Caco-2 (cell line): ENCODE data around the gene AATK. TPM values are rescaled to one million over a fixed set of nuclear protein-coding genes. Genes with fewer than 3 reads are reported as not detected.

Source experiments
- BruUV-seq: library from RNA; stranded (reverse); fragments of 400-500 nt; replicated peaks from 2 replicates; lab custom pipeline; 2021; lab: Mats Ljungman, UMichigan
- CTCF ChIA-PET: fragments of 300-600 bp; sonication (Branson Sonifier 250); formaldehyde crosslinking; loops from one replicate; lab custom pipeline; 2022; ENCODE audit warnings: antibody characterized with exemption; lab: Charles Lee
- POLR2A ChIA-PET: fragments of 300-600 bp; sonication (Branson Sonifier 250); formaldehyde crosslinking; loops from one replicate; lab custom pipeline; 2022; ENCODE audit warnings: antibody characterized with exemption; lab: Charles Lee
- DNase-seq, 2 experiments: peaks; one replicate each; pipeline versions ENCODE4 v3.0.0 to v3.0.0-alpha.2; 2020 to 2022
- H3K27me3 ChIP-seq: replicated peaks from 2 replicates; pipeline ENCODE4 v1.6.0; 2011; ENCODE audit warnings: low read length; ENCODE audit not compliant: control insufficient read depth, insufficient read depth
- H3K36me3 ChIP-seq: 2 replicates; pipeline ENCODE4 v1.5.1; 2011; ENCODE audit warnings: low read length; ENCODE audit not compliant: control insufficient read depth, insufficient read depth
- H3K4me1 ChIP-seq: fragments of 250-450 bp; sonication (Bioruptor Pico); 2 replicates; pipeline ENCODE4 v1.5.1; 2020; ENCODE audit warnings: mild to moderate bottlenecking
- H3K4me3 ChIP-seq: 2 replicates; pipeline ENCODE4 v1.5.1; 2011; ENCODE audit warnings: low read depth, mild to moderate bottlenecking, control low read depth, low read length
- H3K9me3 ChIP-seq: fragments of 250-450 bp; sonication (Bioruptor Pico); 2 replicates; pipeline ENCODE4 v1.5.1; 2020; ENCODE audit warnings: mild to moderate bottlenecking, moderate library complexity
- H3K27ac Mint-ChIP-seq: one replicate; pipeline ENCODE4 v1.8.0; 2022; ENCODE audit warnings: mixed read lengths; ENCODE audit not compliant: unreplicated experiment
- H3K27me3 Mint-ChIP-seq: one replicate; pipeline ENCODE4 v1.8.0; 2022; ENCODE audit warnings: mixed read lengths; ENCODE audit not compliant: insufficient read depth, unreplicated experiment
- H3K36me3 Mint-ChIP-seq: one replicate; pipeline ENCODE4 v1.8.0; 2022; ENCODE audit warnings: mild to moderate bottlenecking, mixed read lengths; ENCODE audit not compliant: insufficient read depth, unreplicated experiment
- H3K4me1 Mint-ChIP-seq: one replicate; pipeline ENCODE4 v1.8.0; 2022; ENCODE audit warnings: low read depth, mixed read lengths; ENCODE audit not compliant: unreplicated experiment
- H3K4me3 Mint-ChIP-seq: one replicate; pipeline ENCODE4 v1.8.0; 2022; ENCODE audit warnings: mild to moderate bottlenecking, moderate library complexity, mixed read lengths; ENCODE audit not compliant: unreplicated experiment
- H3K9me3 Mint-ChIP-seq: one replicate; pipeline ENCODE4 v1.8.0; 2022; ENCODE audit warnings: mixed read lengths; ENCODE audit not compliant: unreplicated experiment
- CTCF ChIP-seq, 2 experiments: fragments of 200-600 bp in 1 of 2; IDR thresholded peaks; 1 replicate in 1 of 2; 2 replicates in 1 of 2; pipeline versions ENCODE4 v1.5.1 to v1.8.0; 2011 to 2022; ENCODE audit warnings: antibody characterized with exemption in 1 of 2, control low read depth in 1 of 2, inconsistent platforms in 1 of 2, low read depth in 1 of 2, low read length in 1 of 2, mild to moderate bottlenecking in 1 of 2, moderate library complexity in 1 of 2; ENCODE audit not compliant: insufficient read depth in 1 of 2, severe bottlenecking in 1 of 2, unreplicated experiment in 1 of 2
- intact Hi-C: fragments of 100-400 bp; cut with micrococcal nuclease; formaldehyde crosslinking; loops from one replicate; pipeline ENCODE4 v1.10.0; 2022; ENCODE audit not compliant: unreplicated experiment
- total RNA-seq: library from RNA; stranded (reverse); gene quantifications from 2 replicates; pipeline ENCODE4 v1.2.3, GENCODE V29; 2022

The AATK gene
- total RNA-seq, 1 experiment from 2014 or later, result 26.6 TPM

DNA sequence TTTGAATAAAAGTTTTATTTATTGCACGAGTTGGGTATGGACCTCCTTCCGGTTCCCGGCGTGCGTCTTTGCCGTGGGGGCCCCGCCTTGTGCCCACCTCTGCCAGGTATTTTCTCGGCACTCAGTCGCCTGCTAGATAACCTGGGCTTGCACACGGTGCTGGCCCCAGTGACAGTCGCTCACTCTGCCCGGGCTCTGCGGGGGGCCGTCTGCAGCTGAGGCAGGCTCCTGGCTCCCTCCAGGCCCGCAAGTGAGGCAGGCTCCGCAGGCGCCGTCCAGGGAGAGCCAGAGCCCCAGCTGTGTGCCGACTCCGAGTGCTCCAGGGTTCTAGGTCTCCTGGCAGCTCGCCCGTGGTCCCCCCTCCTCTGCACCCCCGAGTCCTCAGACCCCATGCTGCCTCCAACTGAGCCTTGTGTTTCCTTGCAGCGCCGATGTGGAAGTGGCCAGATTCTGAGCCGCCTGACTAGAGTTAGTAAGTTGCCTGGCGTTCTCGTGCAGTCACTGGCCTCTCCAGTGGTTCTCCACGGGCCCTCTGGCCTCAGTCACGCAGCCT lies 55.5 kb downstream of the AATK start:
- CTCF ChIA-PET, result no interaction called here
- no peak overlapping the region for H3K27ac Mint-ChIP-seq
- peaks cover 37% of the 10 kb centered on the region for H3K36me3 Mint-ChIP-seq
- H3K4me3 Mint-ChIP-seq, result no peak overlapping the region
- Histone ChIP-seq H3K4me1 (no peaks in the 10 kb centered on the region), H3K4me3 (no peak overlapping the region), H3K36me3 (no peaks in the 10 kb centered on the region), H3K27me3 (no peaks in the 10 kb centered on the region), H3K9me3 (no peaks in the 10 kb centered on the region)
- no peaks in the 10 kb centered on the region for H3K4me1 Mint-ChIP-seq
- H3K27me3 Mint-ChIP-seq, result no peaks in the 10 kb centered on the region
- POLR2A ChIA-PET, result no interaction called here
- no peaks in the 10 kb centered on the region for H3K9me3 Mint-ChIP-seq
- BruUV-seq, result no TSS peak
- no peak for DNase-seq
- intact Hi-C loops, result no loop called here
- TF ChIP-seq CTCF (IDR thresholded peaks at IDR 0.05; ENCODE audit: insufficient read depth in 1 of 2, low read depth in 1 of 2, low read length in 1 of 2, severe bottlenecking in 1 of 2, unreplicated experiment in 1 of 2), result no peak

GRCh38 chr17:81109957-81110356 lies 56.1 kb downstream of the AATK start:
- H3K27ac Mint-ChIP-seq, result no peak overlapping the region

GRCh38 chr17:81108220-81108619 lies 57.8 kb downstream of the AATK start:
- Histone ChIP-seq H3K27me3 (no peaks in the 10 kb centered on the region), H3K4me1 (no peaks in the 10 kb centered on the region), H3K4me3 (no peak overlapping the region), H3K36me3 (no peaks in the 10 kb centered on the region), H3K9me3 (no peaks in the 10 kb centered on the region)
- BruUV-seq, result no TSS peak
- no peak for DNase-seq
- ChIA-PET POLR2A (no interaction called here), CTCF (no interaction called here)
- intact Hi-C loops, result no loop called here
- no peak for TF ChIP-seq CTCF (IDR thresholded peaks at IDR 0.05; ENCODE audit: insufficient read depth in 1 of 2, low read depth in 1 of 2, low read length in 1 of 2, severe bottlenecking in 1 of 2, unreplicated experiment in 1 of 2)
- no peaks in the 10 kb centered on the region for H3K9me3 Mint-ChIP-seq
- H3K27ac Mint-ChIP-seq, result no peak overlapping the region
- H3K36me3 Mint-ChIP-seq, result peaks cover 30% of the 10 kb centered on the region
- H3K4me1 Mint-ChIP-seq, result no peaks in the 10 kb centered on the region
- no peak overlapping the region for H3K4me3 Mint-ChIP-seq
- no peaks in the 10 kb centered on the region for H3K27me3 Mint-ChIP-seq

More at GRCh38 chr17:81109957-81110356, 56.1 kb downstream of the AATK start:
- H3K27me3 ChIP-seq, result no peaks in the 10 kb centered on the region
- no peak overlapping the region for H3K4me3 ChIP-seq
- ChIA-PET CTCF (no interaction called here), POLR2A (no interaction called here)
- Mint-ChIP-seq H3K4me3 (no peak overlapping the region), H3K4me1 (no peaks in the 10 kb centered on the region), H3K27me3 (no peaks in the 10 kb centered on the region), H3K36me3 (peaks cover 34% of the 10 kb centered on the region), H3K9me3 (no peaks in the 10 kb centered on the region)
- no peak for TF ChIP-seq CTCF (IDR thresholded peaks at IDR 0.05; ENCODE audit: insufficient read depth in 1 of 2, low read depth in 1 of 2, low read length in 1 of 2, severe bottlenecking in 1 of 2, unreplicated experiment in 1 of 2)
- H3K36me3 ChIP-seq, result no peaks in the 10 kb centered on the region
- no peaks in the 10 kb centered on the region for H3K4me1 ChIP-seq
- DNase-seq, result no peak
- no peaks in the 10 kb centered on the region for H3K9me3 ChIP-seq
- no TSS peak for BruUV-seq
- intact Hi-C loops, result no loop called here
